Stimulated activated CD8-positive, alpha-beta memory T cell treated with anti-CD3 and anti-CD28 coated beads, Interleukin-15, amount 100 ng/mL, for 1 hour (primary cell): ENCODE results near the gene ADAM17.

Source experiments
- DNase-seq: peaks from one replicate; pipeline ENCODE4 v3.0.0-alpha.2; 2020; ENCODE audit warnings: low read depth

Gene ADAM17

DNA sequence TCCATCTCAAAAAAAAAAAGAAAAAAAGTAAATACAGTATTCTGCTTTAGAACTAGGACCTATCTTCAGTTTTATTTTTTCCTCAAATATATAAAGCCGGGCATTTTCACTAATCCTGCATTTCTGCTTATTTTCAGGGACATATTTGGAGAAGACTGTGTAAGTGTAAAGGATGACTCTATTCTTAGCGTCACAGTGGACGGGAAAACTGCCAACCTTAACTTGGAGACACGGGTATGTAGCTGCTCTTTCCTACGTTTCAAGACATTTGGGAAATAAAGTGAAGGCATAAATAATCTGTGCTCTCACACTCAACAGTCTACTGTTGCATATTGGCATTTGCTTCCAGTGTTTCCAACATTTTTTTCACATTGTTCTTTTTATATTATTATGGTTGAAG is 84.4 kb downstream of the ADAM17 start:
- DNase-seq = no peak

DNA sequence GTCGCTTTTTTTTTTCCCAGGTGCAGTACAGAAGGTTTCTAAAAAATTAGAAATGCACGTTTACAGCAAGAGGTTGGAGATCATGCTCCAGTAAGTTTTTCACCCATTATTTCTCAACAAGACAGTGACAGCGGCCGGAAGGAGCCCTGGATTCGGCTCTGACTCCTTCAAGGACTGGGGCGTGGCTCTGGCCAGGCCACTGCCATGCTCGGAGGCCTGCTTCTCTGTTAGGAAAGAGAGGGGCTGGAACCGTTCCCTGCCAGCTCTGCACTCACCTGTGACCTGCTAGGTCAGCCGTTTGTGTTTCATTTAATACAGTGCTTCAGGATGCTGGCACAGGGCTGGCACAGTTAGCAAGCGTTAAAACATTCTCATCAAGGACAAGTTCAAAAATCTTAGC is 87.9 kb downstream of the ADAM17 start:
- no peak for DNase-seq

DNA sequence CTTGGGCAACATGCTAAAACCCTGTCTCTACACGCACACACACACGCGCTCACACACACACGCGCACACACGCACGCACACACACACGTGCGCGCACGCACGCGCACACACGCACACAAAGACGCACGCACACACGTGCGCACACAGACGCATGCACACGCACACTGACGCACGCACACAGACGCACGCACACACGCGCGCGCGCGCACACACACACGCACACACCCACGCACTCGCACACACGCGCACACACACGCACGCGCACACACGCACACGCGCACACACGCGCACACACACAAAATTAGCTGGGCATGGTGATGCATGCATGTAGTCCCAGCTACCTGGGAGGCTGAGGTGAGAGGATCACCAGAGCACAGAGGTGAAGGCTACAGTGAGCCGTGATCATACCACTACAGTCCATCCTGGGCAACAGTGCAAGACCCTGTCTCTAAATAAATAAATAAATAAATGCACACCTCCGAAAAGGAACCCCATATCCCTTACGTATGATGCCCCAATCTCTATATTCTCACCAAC is 89.4 kb downstream of the ADAM17 start:
- DNase-seq = no peak

DNA sequence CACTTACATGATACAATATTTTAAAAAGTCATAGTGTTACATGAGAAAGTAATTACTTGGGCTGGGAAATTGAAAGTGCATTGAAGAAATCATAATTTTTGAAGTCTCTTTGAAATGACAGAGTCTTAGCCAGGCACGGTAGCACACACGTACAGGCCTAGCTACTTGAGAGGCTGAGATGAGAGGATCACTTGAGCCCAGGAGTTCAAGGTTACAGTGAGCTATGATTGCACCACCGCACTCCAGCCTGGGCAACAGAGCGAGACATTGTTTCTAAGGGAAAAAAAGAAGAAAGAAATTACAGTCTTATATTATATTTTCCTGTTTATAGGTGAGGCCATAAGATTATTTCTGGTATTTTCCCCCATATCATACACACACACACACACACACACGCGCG is 90.5 kb downstream of the ADAM17 start:
- DNase-seq = no peak

DNA sequence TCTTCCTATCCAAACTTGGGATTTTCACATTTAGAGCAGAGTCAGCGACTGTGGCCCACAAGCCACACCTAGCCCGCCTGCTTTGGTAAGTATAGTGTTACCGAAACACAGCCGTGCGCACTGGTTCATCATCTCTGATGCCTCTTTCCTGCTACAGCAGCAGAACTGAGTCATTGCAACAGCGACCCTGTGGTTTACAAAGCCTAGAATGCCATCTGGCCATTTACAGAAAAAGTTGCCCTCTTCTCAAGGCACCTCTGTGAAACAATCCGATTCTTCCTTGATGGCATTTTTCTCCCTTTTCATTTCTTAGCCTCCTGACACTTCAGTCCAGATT is 92.0 kb downstream of the ADAM17 start:
- DNase-seq = no peak

DNA sequence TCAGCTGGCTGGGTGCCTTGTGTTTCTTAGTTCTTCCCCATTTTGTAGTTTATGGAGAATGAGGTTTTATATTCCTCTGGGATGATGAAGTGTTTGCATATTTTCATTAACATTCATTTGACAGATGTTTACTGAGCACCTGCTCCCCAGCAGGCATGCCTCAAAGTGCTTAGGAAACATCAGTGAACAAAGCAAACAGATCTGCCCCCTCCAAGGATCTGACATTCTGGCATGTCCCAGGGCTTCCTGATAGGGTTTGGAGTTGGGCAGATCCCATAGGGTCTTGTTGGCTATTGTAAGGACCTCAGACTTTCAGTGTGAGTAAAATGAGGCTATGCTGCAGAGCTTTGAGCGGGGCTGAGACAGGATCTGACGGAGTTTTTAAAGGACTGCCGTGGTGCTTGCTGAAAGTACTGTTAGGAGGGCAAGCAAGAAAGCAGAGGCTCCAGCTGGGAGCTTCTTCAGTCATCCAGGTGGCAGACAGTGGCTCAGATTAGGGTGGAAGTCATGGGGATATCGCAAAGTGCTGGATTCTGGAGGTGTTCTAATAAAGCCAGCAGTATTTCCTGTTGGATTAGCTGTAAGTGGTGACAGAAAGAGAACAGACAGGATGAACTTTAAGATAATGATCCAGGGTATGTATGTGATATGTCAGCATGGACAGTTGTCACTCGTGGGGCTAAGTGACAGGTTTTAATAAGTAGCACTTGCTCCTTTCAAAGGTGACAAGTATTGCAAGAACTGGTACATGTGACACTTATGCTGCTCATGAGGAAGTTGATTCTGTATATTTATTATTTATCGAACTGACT is 92.5 kb downstream of the ADAM17 start:
- DNase-seq = no peak

DNA sequence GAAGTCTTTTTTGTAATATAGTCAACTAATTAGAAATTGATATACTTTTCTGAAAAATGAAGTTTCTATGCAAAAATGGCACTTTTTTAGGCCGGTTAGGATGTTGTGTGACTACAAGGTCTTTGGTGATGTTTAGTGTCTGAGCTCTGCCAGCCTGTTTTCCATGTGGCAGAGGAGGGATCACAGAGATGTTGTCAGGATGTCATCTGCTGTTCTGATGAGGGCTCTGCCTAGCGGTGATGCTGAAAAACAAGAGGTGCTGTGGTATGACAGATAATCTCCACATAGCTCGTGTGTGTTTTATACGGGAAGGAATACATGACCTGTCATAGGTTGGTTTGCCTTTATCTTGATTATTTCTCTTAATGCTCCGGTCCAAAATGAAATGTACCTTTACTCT is 93.3 kb downstream of the ADAM17 start:
- no peak for DNase-seq

DNA sequence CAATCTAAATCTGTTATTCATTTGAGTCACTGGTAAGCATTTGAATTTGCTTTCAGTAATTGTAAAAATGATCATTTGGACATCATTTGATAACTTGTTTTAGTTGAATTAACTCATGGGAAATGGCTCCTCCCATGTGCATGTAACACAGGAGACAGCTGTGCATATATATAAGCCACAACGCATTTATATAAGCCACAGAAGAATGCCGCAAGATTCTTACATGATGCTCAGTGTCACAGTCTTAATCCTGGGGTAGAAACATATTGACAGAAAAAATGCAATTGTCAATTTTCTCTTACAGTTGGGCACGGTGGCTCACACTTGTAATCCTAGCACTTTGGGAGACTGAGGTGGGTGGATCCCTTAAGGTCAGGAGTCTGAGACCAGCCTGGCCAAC is 94.6 kb downstream of the ADAM17 start:
- no peak for DNase-seq

DNA sequence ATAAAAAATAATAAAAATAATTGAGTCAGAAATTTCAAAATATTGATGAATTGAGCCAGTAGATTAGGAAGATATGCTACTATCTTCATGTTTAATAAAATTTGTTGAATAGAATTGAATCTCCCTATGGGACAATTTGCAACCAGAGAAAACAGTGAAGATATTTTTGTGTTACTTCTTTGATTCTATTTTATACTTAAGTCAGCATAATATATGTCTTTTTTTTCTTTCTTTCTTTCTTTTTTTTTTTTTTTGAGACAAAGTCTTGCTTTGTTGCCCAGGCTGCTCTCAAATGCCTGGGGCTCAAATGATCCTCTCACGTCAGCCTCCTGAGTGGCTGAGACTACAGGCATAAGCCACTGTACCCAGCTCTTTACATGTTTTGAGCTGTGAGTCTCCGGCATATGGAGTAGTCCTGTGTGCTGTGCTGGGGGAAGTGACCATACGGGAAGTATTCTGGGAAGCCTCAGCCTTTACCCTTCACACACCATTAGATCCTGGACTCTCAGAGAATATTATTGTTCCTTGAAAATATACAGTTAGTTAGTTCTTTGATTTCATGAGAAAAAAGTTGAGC is 95.1 kb downstream of the ADAM17 start:
- DNase-seq = no peak

DNA sequence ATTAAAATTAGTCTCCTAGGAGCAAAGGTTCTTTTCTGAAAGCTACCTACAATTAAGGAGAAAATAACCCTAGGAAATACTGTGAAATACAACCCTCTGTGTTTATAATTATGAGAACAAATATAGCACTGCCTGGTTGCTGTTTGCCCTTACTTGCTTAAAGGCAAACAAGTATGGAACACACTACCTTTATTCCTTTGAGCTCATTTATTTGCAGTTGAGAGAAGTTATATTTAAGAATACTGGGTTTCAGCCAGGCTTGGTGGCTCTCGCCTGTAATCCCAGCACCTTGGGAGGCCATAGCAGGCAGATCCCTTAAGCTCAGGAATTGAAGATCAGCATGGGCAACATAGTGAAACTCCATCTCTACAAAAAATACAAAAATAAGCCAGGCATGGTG is 104.4 kb downstream of the ADAM17 start:
- DNase-seq = no peak

DNA sequence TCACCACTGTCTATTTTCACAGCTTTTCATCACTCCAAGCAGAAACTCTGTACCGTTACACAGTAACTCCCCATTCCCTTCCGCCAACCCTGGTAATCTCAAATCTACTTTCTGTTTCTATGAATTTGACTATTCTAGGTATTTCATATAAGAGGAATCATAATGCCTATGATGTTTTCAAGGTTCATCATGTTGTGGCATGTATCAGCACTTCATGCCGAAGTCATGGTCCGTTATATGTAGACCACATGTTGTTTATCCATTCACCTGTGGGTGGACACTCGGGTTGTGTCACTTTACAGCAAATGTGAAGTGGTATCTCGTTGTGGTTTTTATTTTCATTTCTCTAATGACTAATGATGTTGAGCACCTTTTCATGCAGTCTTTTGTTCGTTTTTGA is 110.5 kb downstream of the ADAM17 start:
- no peak for DNase-seq

DNA sequence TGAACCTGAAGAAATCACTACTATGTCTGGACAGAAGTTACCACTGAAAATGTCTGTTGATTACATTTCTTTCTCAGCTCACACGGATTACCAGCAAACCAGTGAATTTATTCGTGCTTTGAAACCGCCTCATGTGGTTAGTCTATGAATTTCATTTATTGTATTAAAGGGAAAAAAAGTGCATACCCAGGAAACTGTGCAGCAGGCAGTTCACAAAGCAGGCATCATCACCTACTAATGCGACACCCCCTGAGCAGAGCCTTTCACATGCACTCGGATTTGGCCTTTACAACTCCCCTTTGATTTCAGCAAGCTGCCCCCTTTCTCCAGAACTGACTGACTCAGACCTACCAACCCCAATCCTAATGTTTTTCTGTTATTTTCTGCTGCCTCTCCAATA is 112.1 kb downstream of the ADAM17 start:
- DNase-seq = no peak

DNA sequence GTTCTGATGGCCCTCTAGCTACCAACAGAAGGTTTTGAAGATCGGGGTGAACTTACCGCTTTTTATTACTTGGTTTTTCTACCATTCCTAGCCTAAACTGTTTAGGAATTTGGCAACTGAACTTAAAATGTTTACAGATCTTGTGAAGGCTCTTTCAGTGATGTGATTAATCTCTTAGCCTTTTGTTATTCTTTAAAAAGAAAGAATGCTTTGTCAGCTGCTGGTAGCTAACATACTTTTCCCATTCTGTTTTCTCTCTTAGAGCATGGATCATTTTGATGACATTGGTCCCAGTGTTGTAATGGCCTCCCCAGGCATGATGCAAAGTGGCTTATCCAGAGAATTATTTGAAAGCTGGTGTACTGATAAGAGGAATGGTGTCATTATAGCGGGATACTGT is 114.1 kb downstream of the ADAM17 start:
- no peak for DNase-seq

DNA sequence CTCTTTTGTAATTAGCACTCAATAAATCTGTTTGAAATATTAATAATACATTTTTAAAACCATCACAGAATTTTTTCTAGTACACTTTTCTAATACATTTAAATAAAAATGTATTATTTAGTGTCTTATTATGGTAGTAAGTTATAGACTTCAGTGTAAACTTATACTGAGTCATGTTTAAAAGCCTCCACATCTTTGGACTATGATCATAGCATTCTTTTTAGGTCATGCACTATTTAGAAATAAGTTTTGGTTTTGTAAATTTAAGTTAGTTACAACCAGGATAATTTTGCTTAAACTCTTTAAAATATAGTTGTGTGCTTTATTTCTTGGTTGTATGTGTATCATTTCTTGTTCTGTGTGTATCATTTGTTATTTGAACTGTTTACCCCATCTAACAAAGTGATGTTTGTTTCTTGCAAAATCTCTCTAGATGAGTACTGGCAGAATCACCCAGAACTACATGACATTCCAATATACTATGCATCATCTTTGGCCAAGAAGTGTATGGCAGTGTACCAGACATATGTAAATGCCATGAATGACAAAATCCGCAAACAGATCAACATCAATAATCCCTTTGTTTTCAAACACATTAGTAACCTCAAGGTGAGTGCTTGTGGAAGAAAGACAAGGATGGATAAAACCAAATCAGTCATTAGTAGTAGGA is 115.4 kb downstream of the ADAM17 start:
- DNase-seq = no peak

DNA sequence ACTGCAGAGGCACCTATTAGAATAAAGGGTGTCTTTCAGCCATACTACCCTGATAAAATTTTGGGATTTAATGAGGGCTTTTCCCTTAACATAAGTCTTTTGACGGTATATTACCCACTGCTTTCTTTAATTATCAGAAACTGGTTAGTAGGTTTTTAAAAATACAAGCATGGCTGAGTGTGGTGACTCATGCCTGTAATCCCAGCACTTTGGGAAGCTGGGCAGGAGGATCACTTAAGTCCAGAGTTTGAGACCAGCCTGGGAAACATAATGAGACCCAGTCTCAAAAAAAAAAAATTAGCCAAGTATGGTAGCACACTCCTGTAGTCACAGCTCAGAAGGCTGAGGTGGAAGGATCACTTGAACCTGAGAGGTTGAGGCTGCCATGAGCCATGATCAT is 116.1 kb downstream of the ADAM17 start:
- DNase-seq = no peak
